ENCODE results near the gene BOD1.

BOD1 gene

GRCh38 chr5:173640156-173640804 lies 23.8 kb upstream of the BOD1 start:
- no peak for DNase-seq

DNA sequence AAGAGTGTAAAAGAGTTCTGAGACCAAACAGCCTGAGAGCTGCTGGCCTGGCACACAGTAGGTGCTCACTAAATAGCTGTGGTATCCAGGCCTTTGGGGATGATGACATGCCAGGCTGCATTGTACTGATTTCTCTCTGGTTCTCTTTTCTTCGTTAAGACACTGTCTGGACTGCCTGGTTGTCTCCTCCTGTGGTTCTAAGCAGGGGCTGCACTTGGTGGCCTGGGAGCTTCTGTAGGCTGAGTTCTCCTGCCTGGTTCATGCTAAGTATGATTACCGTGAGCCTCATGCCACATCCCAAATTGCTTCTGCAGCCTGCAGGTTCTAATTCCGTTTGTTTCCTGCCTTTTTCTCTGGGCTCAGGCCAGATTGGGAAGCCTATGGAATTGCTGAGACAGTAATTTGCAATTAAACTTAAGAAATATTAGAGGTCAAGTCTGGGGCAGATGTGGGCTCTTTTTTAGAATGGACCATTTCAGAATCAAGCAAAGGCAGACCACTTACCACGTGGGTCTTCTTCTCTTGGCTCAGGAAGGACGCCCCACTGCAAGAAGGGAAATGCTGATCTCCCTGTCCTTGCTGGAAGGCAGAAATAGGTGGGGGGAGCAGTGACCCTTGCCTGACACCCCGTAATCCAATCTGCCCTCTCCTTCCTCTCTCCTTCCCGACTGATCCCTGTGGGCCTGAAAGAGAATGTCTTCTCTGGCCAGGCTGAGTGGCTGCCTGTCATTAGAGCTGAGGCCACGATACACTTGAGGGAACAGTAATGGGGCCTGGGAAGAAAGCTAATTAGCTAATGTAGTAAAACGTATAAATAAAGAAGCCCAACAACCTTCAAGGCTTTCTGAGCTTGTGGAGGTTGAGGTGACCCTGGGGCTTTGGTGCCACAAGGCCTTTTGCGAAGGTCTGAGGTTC lies 21.9 kb upstream of the BOD1 start:
- DNase-seq, result no peak

GRCh38 chr5:173637340-173637739 lies 20.9 kb upstream of the BOD1 start:
- DNase-seq, result no peak

- DNase-seq, result no peak
These were observed 18.1 kb upstream of the BOD1 start for GRCh38 chr5:173634465-173634983.

- no peak for DNase-seq
These were observed 16.9 kb upstream of the BOD1 start for GRCh38 chr5:173633304-173633703.

DNA sequence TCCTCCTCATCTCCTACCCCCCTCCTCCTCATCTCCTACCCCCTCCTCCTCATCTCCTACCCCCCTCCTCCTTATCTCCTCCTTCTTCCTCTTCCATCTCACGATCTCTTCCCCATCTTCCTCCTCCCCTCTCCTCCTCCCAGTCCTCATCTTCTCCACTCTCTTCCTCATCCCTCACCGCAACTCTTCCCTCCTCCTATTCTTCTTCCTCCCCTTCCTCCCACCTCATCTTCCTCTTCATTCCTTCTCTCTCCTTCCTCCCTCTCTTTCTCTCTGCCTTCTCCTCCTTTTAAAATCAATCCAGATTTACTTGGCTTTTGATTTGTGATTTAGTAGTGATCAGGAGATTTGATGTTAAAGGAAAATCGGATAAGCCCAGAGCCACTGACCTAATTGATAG lies 15.0 kb upstream of the BOD1 start:
- DNase-seq, result no peak

- no peak for DNase-seq
These were observed 14.4 kb upstream of the BOD1 start for GRCh38 chr5:173630724-173631365.

DNA sequence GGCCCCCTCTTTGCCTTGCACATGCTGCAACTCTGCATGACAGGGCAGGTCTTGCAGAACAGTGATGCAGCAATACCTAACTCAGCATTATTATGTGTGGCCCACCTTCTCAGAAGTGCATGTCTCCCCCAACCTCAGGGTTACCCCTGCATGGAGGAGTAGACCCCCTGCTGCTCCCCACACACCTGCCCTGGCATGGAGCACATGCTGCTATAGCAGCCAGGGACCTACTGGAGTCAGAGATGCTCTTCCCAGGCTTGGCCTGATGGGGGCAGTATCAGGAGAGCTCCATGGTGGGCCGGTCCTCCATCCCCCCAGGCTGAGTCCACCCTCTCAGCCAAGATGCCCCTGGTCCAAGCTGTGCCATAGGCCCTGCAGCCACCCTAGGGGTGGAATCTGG lies 13.2 kb upstream of the BOD1 start:
- no peak for DNase-seq

DNA sequence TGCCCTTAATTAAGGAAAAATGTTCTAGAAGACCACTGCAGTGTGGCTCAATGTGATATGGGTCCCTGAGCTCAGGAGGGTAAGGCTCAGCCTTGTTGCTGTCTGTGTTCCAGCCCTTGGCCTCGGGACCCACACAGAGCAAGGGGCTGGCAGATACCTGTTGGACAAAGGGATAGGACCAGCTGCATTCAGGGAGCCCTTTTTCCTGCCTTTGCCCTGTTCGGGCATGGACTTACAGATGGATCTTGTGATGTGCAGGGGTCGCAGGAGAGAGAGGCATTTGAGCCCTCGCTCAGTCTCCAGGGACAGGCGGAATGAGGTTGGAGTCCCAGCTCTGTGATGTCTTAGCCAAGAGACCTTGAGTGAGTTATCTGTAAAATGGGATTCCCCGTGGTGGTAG lies 12.1 kb upstream of the BOD1 start:
- DNase-seq, result no peak

- no peak for DNase-seq
These were observed 11.5 kb upstream of the BOD1 start for GRCh38 chr5:173627860-173628392.

GRCh38 chr5:173627271-173627670 lies 10.8 kb upstream of the BOD1 start:
- no peak for DNase-seq

GRCh38 chr5:173626505-173626820 lies 10.0 kb upstream of the BOD1 start:
- DNase-seq, result no peak

DNA sequence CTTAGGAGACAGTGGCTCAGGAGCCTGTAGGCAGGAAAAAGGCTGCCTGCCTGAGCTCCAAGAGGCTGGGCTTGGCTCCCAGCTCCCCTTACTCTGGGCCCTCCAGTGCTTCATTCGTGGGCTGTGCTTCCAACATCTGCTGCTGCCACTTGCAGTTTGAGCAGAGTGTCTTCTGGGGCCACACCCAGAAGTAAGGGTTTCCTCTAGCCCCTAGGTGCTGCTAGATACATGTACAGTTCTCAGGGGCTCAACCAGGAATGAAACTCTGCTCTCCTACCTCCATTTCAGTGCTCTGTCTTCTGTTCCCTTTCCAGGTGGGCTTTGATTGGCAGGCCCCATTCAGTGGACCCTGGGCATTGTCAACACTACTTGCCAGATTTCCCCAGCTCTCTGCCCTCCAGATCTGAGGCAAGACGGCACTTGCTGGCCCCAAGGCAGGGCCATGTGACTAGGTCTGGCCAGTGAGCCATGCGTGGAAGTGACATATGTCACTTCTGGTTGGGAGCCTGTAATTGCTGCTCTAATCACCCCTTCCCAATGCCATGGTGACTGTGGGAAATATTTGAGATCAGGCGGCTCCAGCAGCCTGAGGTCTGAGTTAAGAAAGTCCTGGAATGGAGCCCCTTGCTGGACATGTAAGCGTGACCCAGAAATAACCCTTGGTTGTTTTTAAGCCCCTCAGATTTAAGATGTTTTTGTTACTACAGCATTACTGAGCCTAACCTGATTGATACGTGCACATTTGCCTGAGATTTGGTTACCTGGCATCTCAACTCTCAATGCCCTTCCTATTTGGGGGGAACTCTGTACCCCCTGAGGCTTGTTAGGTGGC lies 9.4 kb upstream of the BOD1 start:
- no peak for DNase-seq

- DNase-seq, result no peak
These were observed 8.8 kb upstream of the BOD1 start for GRCh38 chr5:173625261-173625660.

DNA sequence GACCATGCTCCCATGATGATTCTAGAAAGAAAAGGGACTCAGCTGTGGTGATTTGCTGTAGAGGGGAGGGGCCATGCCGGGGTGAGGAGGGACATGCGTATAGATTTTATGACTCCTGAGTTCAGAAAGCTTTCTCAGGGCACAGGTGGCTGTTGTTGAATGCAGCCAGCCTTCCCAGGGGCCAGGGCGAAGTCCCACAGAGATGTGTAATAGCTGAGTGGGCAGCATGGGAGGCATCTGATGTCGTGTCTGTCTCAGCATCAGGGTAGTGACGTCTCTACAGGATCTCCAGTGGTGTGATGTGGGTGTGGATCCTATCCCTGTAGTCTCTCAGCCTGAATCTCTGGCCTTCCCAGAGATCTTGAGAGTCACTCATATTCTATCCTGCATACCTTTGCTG lies 7.8 kb upstream of the BOD1 start:
- DNase-seq, result no peak

DNA sequence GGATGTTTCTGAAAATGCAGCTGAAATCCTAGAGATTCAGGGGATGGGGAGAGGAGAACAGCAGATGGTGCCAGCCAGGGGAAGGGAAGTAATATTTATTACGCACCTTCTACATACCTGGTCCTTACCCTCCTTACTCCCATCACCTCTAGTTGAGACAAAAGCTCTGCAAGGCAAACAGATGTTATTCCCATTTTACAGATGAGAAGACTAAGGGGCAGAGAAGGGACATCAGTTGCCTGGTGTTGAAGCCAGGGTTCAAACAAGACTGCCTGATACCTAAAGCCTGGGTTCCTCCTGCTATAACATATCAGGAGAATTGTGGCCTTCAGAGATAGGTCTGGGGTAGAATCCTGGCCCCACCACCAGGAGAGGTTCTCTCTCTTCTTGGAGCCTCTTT lies 7.3 kb upstream of the BOD1 start:
- no peak for DNase-seq

GRCh38 chr5:173623296-173623771 lies 6.9 kb upstream of the BOD1 start:
- no peak for DNase-seq

DNA sequence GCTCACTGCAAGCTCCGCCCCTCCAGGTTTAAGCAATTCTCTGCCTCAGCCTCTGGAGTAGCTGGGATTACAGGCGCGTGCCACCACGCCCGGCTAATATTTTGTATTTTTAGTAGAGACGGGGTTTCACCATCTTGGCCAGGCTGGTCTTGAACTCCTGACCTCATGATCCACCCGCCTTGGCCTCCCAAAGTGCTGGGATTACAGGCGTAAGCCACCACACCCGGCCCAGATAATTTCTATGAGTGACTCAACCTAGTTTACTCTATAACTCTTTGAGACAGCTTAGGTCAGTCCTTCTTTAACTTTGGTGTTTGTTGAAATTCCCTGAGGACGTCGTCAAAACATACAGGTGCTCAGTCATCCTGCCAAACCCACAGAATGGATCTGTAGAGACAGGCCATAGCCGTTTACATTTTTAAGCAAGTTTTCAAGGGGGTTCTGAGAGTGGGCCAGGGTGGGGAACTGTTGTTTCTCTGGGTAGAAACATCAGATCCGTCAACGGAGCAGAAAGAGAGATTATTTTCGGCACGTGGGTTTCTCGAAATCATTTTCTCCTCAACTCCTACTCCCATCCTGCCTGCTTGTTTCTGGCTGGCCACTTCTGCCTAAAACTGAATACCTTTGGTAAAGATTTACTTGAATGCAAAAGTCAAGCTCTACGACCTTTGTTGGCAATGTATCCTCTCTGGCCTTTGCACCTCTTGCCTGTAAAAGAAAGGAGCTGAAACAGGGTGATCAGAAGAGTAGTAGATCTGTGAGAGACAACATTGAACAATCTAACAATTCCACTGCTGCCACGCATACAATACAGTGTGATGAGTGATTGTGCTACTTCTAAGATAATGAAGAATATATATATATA lies 6.0 kb upstream of the BOD1 start:
- DNase-seq, result no peak

GRCh38 chr5:173620784-173621183 lies 4.3 kb upstream of the BOD1 start:
- no peak for DNase-seq

GRCh38 chr5:173618927-173619519 lies 2.6 kb upstream of the BOD1 start:
- DNase-seq, result peak; percentile 1 to 73 (median 20)

Data from stimulated activated naive CD4-positive, alpha-beta T cell (primary cell).